Measurements from ENCODE around the gene SLC13A1. TPM values are rescaled to one million over a fixed set of nuclear protein-coding genes. Genes with fewer than 3 reads are reported as not detected.
"Not testable (repeated sequence)": the region's sequence is repeated elsewhere in the genome, so short reads cannot be mapped to it uniquely, and the experiment has no call there.

Gene SLC13A1
- polyA plus RNA-seq (2013, experiment 1 of 4): not detected
- polyA plus RNA-seq (2013, experiment 2 of 4): not detected
- polyA plus RNA-seq (2013, experiment 3 of 4): not detected
- polyA plus RNA-seq (2013, experiment 4 of 4): not detected

- no peaks in the 10 kb centered on the region for H3K9me3 ChIP-seq (ENCODE audit: control insufficient read depth, low read length)
- H3K4me1 ChIP-seq (ENCODE audit: control insufficient read depth, insufficient read depth, low read length): no peaks in the 10 kb centered on the region
- no peaks in the 10 kb centered on the region for H3K27me3 ChIP-seq (ENCODE audit: control insufficient read depth, insufficient read depth, low read length, poor library complexity, severe bottlenecking)
- 92 to 96% methylated on average over 4 of the region's 4 CpGs for WGBS, 2 experiments
- no peak within 1 kb of the TSS for H3K4me3 ChIP-seq (ENCODE audit: insufficient read depth, low read depth, low read length)
- H3K27ac ChIP-seq (ENCODE audit: insufficient read depth, low read depth, low read length, poor library complexity, severe bottlenecking): no peak within 1 kb of the TSS
- H3K36me3 ChIP-seq (ENCODE audit: control insufficient read depth, insufficient read depth, low read length): no peaks in the 10 kb centered on the region
Measured at GRCh38 chr7:123199883-123200282, at the start of gene SLC13A1. TSS of gene SLC13A1 (minus strand) at chr7:123199969. CDS start at chr7:123199946, 23 bp downstream.

- no peaks in the 10 kb centered on the region for H3K9me3 ChIP-seq (ENCODE audit: control insufficient read depth, low read length)
- H3K27me3 ChIP-seq (ENCODE audit: control insufficient read depth, insufficient read depth, low read length, poor library complexity, severe bottlenecking): no peaks in the 10 kb centered on the region
- WGBS, 2 experiments: 100% methylated on average over 1 of the region's 1 CpG
- no peak overlapping the region for H3K4me3 ChIP-seq (ENCODE audit: insufficient read depth, low read depth, low read length)
- H3K4me1 ChIP-seq (ENCODE audit: control insufficient read depth, insufficient read depth, low read length): no peaks in the 10 kb centered on the region
- no peak overlapping the region for H3K27ac ChIP-seq (ENCODE audit: insufficient read depth, low read depth, low read length, poor library complexity, severe bottlenecking)
- no peaks in the 10 kb centered on the region for H3K36me3 ChIP-seq (ENCODE audit: control insufficient read depth, insufficient read depth, low read length)
Measured at GRCh38 chr7:123244768-123245167, 45.0 kb upstream of the SLC13A1 start.

- Histone ChIP-seq H3K36me3 (ENCODE audit: control insufficient read depth, insufficient read depth, low read length) (no peaks in the 10 kb centered on the region), H3K4me3 (ENCODE audit: insufficient read depth, low read depth, low read length) (no peak overlapping the region), H3K27me3 (ENCODE audit: control insufficient read depth, insufficient read depth, low read length, poor library complexity, severe bottlenecking) (no peaks in the 10 kb centered on the region), H3K27ac (ENCODE audit: insufficient read depth, low read depth, low read length, poor library complexity, severe bottlenecking) (no peak overlapping the region), H3K4me1 (ENCODE audit: control insufficient read depth, insufficient read depth, low read length) (no peaks in the 10 kb centered on the region), H3K9me3 (ENCODE audit: control insufficient read depth, low read length) (no peaks in the 10 kb centered on the region)
- 86 to 89% methylated on average over 5 of the region's 5 CpGs for WGBS, 2 experiments
Measured at GRCh38 chr7:123242467-123243092, 42.8 kb upstream of the SLC13A1 start.

GRCh38 chr7:123241809-123242208, 42.0 kb upstream of the SLC13A1 start:
- Histone ChIP-seq H3K4me3 (ENCODE audit: insufficient read depth, low read depth, low read length) (no peak overlapping the region), H3K9me3 (ENCODE audit: control insufficient read depth, low read length) (no peaks in the 10 kb centered on the region), H3K4me1 (ENCODE audit: control insufficient read depth, insufficient read depth, low read length) (no peaks in the 10 kb centered on the region), H3K27ac (ENCODE audit: insufficient read depth, low read depth, low read length, poor library complexity, severe bottlenecking) (no peak overlapping the region), H3K36me3 (ENCODE audit: control insufficient read depth, insufficient read depth, low read length) (no peaks in the 10 kb centered on the region), H3K27me3 (ENCODE audit: control insufficient read depth, insufficient read depth, low read length, poor library complexity, severe bottlenecking) (no peaks in the 10 kb centered on the region)
- WGBS, 2 experiments: 91 to 93% methylated on average over 3 of the region's 3 CpGs

GRCh38 chr7:123231021-123232000, 31.5 kb upstream of the SLC13A1 start:
- Histone ChIP-seq H3K9me3 (ENCODE audit: control insufficient read depth, low read length) (no peaks in the 10 kb centered on the region), H3K36me3 (ENCODE audit: control insufficient read depth, insufficient read depth, low read length) (no peaks in the 10 kb centered on the region), H3K4me1 (ENCODE audit: control insufficient read depth, insufficient read depth, low read length) (no peaks in the 10 kb centered on the region), H3K27ac (ENCODE audit: insufficient read depth, low read depth, low read length, poor library complexity, severe bottlenecking) (no peak overlapping the region), H3K27me3 (ENCODE audit: control insufficient read depth, insufficient read depth, low read length, poor library complexity, severe bottlenecking) (no peaks in the 10 kb centered on the region), H3K4me3 (ENCODE audit: insufficient read depth, low read depth, low read length) (no peak overlapping the region)
- 83 to 94% methylated on average over 4 of the region's 4 CpGs for WGBS, 2 experiments

- Histone ChIP-seq H3K27ac (ENCODE audit: insufficient read depth, low read depth, low read length, poor library complexity, severe bottlenecking) (no peak overlapping the region), H3K4me1 (ENCODE audit: control insufficient read depth, insufficient read depth, low read length) (no peaks in the 10 kb centered on the region), H3K4me3 (ENCODE audit: insufficient read depth, low read depth, low read length) (no peak overlapping the region), H3K9me3 (ENCODE audit: control insufficient read depth, low read length) (no peaks in the 10 kb centered on the region), H3K36me3 (ENCODE audit: control insufficient read depth, insufficient read depth, low read length) (no peaks in the 10 kb centered on the region), H3K27me3 (ENCODE audit: control insufficient read depth, insufficient read depth, low read length, poor library complexity, severe bottlenecking) (no peaks in the 10 kb centered on the region)
- WGBS, 2 experiments: 92 to 98% methylated on average over 11 of the region's 11 CpGs
Measured at GRCh38 chr7:123230603-123231002, 30.8 kb upstream of the SLC13A1 start.

- Histone ChIP-seq H3K4me3 (ENCODE audit: insufficient read depth, low read depth, low read length) (no peak overlapping the region), H3K9me3 (ENCODE audit: control insufficient read depth, low read length) (no peaks in the 10 kb centered on the region), H3K27me3 (ENCODE audit: control insufficient read depth, insufficient read depth, low read length, poor library complexity, severe bottlenecking) (no peaks in the 10 kb centered on the region), H3K36me3 (ENCODE audit: control insufficient read depth, insufficient read depth, low read length) (no peaks in the 10 kb centered on the region), H3K4me1 (ENCODE audit: control insufficient read depth, insufficient read depth, low read length) (no peaks in the 10 kb centered on the region), H3K27ac (ENCODE audit: insufficient read depth, low read depth, low read length, poor library complexity, severe bottlenecking) (no peak overlapping the region)
- WGBS, 2 experiments: 97 to 100% methylated on average over 1 of the region's 1 CpG
Measured at GRCh38 chr7:123230147-123230546, 30.4 kb upstream of the SLC13A1 start.

- Histone ChIP-seq H3K36me3 (ENCODE audit: control insufficient read depth, insufficient read depth, low read length) (no peaks in the 10 kb centered on the region), H3K4me1 (ENCODE audit: control insufficient read depth, insufficient read depth, low read length) (no peaks in the 10 kb centered on the region), H3K9me3 (ENCODE audit: control insufficient read depth, low read length) (no peaks in the 10 kb centered on the region), H3K27ac (ENCODE audit: insufficient read depth, low read depth, low read length, poor library complexity, severe bottlenecking) (no peak overlapping the region), H3K4me3 (ENCODE audit: insufficient read depth, low read depth, low read length) (no peak overlapping the region), H3K27me3 (ENCODE audit: control insufficient read depth, insufficient read depth, low read length, poor library complexity, severe bottlenecking) (no peaks in the 10 kb centered on the region)
Measured at GRCh38 chr7:123229426-123229825, 29.7 kb upstream of the SLC13A1 start.

GRCh38 chr7:123227666-123228065, 27.9 kb upstream of the SLC13A1 start:
- not testable (repeated sequence) for H3K4me1 ChIP-seq (ENCODE audit: control insufficient read depth, insufficient read depth, low read length); H3K27ac ChIP-seq (ENCODE audit: insufficient read depth, low read depth, low read length, poor library complexity, severe bottlenecking); H3K36me3 ChIP-seq (ENCODE audit: control insufficient read depth, insufficient read depth, low read length); H3K4me3 ChIP-seq (ENCODE audit: insufficient read depth, low read depth, low read length); H3K9me3 ChIP-seq (ENCODE audit: control insufficient read depth, low read length); H3K27me3 ChIP-seq (ENCODE audit: control insufficient read depth, insufficient read depth, low read length, poor library complexity, severe bottlenecking)
- 86 to 90% methylated on average over 6 of the region's 6 CpGs for WGBS, 2 experiments

- no peaks in the 10 kb centered on the region for H3K4me1 ChIP-seq (ENCODE audit: control insufficient read depth, insufficient read depth, low read length)
- H3K36me3 ChIP-seq (ENCODE audit: control insufficient read depth, insufficient read depth, low read length): no peaks in the 10 kb centered on the region
- no peak overlapping the region for H3K4me3 ChIP-seq (ENCODE audit: insufficient read depth, low read depth, low read length)
- no peak overlapping the region for H3K27ac ChIP-seq (ENCODE audit: insufficient read depth, low read depth, low read length, poor library complexity, severe bottlenecking)
- H3K27me3 ChIP-seq (ENCODE audit: control insufficient read depth, insufficient read depth, low read length, poor library complexity, severe bottlenecking): no peaks in the 10 kb centered on the region
- no peaks in the 10 kb centered on the region for H3K9me3 ChIP-seq (ENCODE audit: control insufficient read depth, low read length)
- WGBS, 2 experiments: 91 to 93% methylated on average over 1 of the region's 1 CpG
Measured at GRCh38 chr7:123220396-123220795, 20.6 kb upstream of the SLC13A1 start.

Measured in ectodermal cell (in vitro differentiated cells).